ENCODE data around the gene ROCK1.

DNA sequence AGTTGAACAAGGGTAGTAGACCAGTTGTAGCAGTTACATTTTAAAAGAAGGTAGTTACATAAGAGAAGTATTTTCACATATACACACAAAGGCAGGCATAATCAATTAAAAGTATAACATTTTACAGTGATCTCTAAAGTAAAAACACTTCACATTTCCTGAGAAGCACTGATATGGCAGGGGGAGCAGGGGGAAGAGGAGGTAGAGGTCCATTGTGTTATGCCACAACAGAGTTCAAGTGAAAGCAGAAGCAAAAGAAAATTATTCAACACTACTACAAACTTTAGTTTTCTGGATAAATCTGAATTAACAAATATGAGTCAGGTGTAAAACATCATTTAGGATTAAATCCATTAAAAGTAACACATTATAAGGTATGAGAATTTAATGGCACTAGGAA lies 38.4 kb downstream of the ROCK1 start:
- TF ChIP-seq, protein P1, sequence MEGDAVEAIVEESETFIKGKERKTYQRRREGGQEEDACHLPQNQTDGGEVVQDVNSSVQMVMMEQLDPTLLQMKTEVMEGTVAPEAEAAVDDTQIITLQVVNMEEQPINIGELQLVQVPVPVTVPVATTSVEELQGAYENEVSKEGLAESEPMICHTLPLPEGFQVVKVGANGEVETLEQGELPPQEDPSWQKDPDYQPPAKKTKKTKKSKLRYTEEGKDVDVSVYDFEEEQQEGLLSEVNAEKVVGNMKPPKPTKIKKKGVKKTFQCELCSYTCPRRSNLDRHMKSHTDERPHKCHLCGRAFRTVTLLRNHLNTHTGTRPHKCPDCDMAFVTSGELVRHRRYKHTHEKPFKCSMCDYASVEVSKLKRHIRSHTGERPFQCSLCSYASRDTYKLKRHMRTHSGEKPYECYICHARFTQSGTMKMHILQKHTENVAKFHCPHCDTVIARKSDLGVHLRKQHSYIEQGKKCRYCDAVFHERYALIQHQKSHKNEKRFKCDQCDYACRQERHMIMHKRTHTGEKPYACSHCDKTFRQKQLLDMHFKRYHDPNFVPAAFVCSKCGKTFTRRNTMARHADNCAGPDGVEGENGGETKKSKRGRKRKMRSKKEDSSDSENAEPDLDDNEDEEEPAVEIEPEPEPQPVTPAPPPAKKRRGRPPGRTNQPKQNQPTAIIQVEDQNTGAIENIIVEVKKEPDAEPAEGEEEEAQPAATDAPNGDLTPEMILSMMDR (IDR thresholded peaks at IDR 0.05; ENCODE audit: insufficient read depth, low read length, poor library complexity, severe bottlenecking), result no peak
- no peak for TF ChIP-seq EZH2phosphoT487 (conservative IDR thresholded peaks at IDR 0.05; ENCODE audit: low read length)

Measured in SU-DHL-6 (cell line).